T-helper 1 cell treated with Interleukin-12 subunit alpha and Interleukin-12 subunit beta and Interleukin-4 antibody, amounts not matched to agents 30 μg/mL and 1 μg/mL, for 36 hours (primary cell): Measurements from ENCODE around the gene KCNAB1.
"Not testable (repeated sequence)": the region's sequence is repeated elsewhere in the genome, so short reads cannot be mapped to it uniquely, and the experiment has no call there.

Source experiments
- H3K27ac Mint-ChIP-seq: one replicate; pipeline ENCODE4 v1.8.0; 2021; ENCODE audit warnings: mild to moderate bottlenecking, mixed read lengths
- H3K27me3 Mint-ChIP-seq: one replicate; pipeline ENCODE4 v1.8.0; 2021; ENCODE audit warnings: low read depth, mixed read lengths
- H3K36me3 Mint-ChIP-seq: one replicate; pipeline ENCODE4 v1.8.0; 2021; ENCODE audit warnings: low read depth, mixed read lengths
- H3K4me1 Mint-ChIP-seq: one replicate; pipeline ENCODE4 v1.8.0; 2021; ENCODE audit warnings: low read depth, mixed read lengths
- H3K4me3 Mint-ChIP-seq: one replicate; pipeline ENCODE4 v1.8.0; 2021; ENCODE audit warnings: mild to moderate bottlenecking, moderate library complexity, mixed read lengths
- H3K9me3 Mint-ChIP-seq: one replicate; pipeline ENCODE4 v1.8.0; 2021; ENCODE audit warnings: mixed read lengths

KCNAB1 gene

DNA sequence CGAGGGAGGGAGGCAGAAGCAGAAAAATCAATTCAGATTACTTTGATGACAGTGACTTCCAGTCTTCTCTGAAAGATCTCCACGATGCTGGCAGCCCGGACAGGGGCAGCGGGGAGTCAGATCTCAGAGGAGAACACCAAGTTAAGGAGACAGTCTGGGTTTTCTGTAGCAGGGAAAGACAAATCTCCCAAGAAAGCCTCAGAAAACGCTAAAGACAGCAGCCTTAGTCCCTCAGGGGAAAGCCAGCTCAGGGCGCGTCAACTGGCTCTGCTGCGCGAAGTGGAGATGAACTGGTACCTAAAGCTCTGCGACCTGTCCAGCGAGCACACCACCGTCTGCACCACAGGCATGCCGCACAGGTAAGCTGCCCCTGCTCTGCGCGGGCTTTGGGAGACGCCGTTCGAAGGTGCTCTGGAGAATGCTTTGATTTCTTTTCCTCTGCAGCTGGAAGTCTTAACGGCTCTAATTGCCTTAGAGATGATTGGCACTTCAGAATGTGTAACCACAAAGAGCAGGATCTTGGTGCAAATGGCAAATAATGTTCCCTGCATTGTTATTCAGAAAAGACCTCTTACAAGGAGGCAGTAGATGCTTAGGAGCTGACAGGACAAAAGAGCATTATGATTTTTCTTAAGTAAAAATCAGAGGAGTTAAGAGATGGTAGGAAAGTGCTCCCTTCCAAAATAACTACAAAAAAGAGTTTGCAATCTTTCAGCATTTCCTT is at the start of gene KCNAB1:
Gene KCNAB1, plus strand, starts transcription at position 51 of the 724 bp plus-strand sequence.
- no peaks in the 10 kb centered on the region for H3K36me3 Mint-ChIP-seq
- H3K4me3 Mint-ChIP-seq, result no peak within 1 kb of the TSS
- no peaks in the 10 kb centered on the region for H3K4me1 Mint-ChIP-seq

DNA sequence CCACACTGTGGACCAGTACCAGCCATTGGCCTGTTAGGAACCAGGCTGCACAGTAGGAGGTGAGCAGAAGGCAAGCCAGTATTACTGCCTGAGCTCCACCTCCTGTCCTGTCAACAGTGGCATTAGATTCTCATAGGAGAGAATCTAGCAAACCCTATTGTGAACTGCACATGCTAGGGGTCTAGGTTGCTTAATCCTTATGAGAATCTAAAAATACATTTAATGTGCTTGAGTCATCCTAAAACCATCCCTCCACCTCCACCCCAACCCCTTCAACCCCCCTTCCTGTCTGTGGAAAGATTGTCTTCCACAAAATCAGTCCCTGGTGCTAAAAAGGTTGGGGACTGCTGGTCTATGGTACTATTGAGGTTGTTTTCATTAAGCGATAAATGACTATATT is 49.3 kb upstream of the KCNAB1 start:
- peaks cover 17% of the 10 kb centered on the region for H3K27me3 Mint-ChIP-seq
- H3K36me3 Mint-ChIP-seq, result no peaks in the 10 kb centered on the region
- H3K4me1 Mint-ChIP-seq, result no peaks in the 10 kb centered on the region
- no peak overlapping the region for H3K4me3 Mint-ChIP-seq
- no peak overlapping the region for H3K27ac Mint-ChIP-seq
- H3K9me3 Mint-ChIP-seq, result no peaks in the 10 kb centered on the region

More for the DNA sequence above, at the start of gene KCNAB1:
- H3K27ac Mint-ChIP-seq, result no peak within 1 kb of the TSS
- peaks cover 15% of the 10 kb centered on the region for H3K27me3 Mint-ChIP-seq
- no peaks in the 10 kb centered on the region for H3K9me3 Mint-ChIP-seq

DNA sequence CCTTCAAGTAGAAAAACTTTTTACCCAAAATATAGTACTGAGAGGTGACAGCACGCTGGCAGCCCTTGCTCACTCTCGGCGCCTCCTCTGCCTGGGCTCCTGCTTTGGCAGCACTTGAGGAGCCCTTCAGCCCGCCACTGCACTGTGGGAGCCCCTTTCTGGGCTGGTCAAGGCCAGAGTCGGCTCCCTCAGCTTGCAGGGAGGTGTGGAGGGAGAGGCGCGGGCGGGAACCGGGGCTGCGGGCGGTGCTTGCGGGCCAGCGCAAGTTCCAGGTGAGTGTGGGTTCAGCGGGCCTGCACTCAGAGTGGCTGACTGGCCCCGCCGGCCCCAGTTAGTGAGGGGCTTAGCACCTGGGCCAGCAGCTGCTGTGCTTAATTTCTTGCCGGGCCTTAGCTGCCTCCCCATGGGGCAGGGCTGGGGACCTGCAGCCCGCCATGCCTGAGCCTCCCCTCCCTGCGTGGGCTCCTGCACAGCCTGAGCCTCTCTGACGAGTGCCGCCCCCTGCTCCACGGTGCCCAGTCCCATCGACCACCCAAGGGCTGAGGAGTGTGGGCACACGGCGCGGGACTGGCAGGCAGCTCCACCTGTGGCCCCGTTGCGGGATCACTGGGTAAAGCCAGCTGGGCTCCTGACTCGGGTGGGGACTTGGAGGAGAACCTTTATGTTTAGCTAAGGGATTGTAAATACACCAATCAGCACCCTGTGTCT is 47.3 kb upstream of the KCNAB1 start:
- not testable (repeated sequence) for H3K4me1 Mint-ChIP-seq, H3K9me3 Mint-ChIP-seq, H3K36me3 Mint-ChIP-seq, H3K27ac Mint-ChIP-seq, H3K4me3 Mint-ChIP-seq
- H3K27me3 Mint-ChIP-seq, result peaks cover 12% of the 10 kb centered on the region

DNA sequence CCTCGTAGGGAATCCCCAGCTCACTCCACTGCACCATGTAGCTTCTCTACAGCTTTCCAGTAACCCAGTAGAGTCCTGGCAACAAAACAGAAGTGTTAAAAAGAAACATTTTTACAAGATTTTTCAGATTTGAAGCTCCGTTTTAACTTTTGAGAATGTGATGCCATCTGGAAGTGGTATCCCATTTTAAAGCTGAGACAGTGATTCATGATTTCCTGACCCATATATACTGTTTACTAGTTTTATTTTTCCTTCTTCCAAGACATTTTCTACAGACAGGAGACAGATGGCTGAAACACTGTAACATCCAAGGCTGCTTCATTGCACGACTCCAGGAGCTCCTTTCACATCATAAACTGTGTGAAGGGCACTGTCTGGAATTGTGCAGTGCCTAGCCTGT is 30.3 kb upstream of the KCNAB1 start:
- Mint-ChIP-seq H3K4me3 (no peak overlapping the region), H3K27ac (no peak overlapping the region), H3K4me1 (no peaks in the 10 kb centered on the region), H3K36me3 (no peaks in the 10 kb centered on the region), H3K9me3 (no peaks in the 10 kb centered on the region), H3K27me3 (peaks cover 5% of the 10 kb centered on the region)

DNA sequence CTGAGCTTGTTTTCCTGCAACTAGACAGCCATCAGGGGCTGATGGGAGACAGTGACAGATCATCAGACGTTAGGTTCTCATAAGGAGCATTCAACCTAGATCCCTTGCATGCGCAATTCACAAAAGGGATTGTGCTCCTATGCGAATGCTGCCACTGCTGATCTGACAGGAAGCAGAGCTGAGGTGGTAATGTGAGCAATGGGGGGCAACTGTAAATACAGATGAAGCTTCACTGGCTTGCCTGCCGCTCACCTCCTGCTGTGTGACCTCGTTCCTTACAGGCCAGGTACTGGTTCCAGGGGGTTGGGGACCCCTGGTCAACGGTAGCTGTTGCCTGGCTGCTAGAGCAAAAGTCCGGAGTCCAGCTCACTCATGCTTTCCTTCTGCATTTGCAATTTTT is 26.4 kb upstream of the KCNAB1 start:
- Mint-ChIP-seq H3K4me1 (no peaks in the 10 kb centered on the region), H3K36me3 (no peaks in the 10 kb centered on the region)

DNA sequence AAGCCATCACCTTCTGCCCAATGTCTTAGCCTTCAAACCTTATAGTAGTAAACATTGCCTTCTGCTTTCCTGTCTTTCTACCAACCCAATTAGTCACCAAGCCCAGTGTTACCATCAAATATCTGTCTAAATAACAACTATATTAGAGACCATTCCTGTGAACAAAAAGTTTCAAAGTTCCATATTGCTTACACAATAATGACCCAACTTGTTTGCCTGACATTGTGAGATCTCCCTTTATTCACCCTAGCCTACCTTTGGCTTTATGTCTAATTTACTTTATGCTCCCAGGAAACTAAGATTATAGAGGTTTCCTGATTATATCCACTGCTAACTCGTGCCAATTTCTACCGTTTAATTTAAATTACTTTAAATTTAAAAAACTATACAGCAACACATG is 26.0 kb upstream of the KCNAB1 start:
- Mint-ChIP-seq H3K27ac (no peak overlapping the region), H3K36me3 (no peaks in the 10 kb centered on the region), H3K27me3 (peaks cover 13% of the 10 kb centered on the region), H3K4me1 (no peaks in the 10 kb centered on the region), H3K9me3 (no peaks in the 10 kb centered on the region), H3K4me3 (no peak overlapping the region)

More for the DNA sequence above, 26.4 kb upstream of the KCNAB1 start:
- H3K27ac Mint-ChIP-seq, result no peak overlapping the region
- H3K9me3 Mint-ChIP-seq, result no peaks in the 10 kb centered on the region
- peaks cover 13% of the 10 kb centered on the region for H3K27me3 Mint-ChIP-seq
- no peak overlapping the region for H3K4me3 Mint-ChIP-seq

DNA sequence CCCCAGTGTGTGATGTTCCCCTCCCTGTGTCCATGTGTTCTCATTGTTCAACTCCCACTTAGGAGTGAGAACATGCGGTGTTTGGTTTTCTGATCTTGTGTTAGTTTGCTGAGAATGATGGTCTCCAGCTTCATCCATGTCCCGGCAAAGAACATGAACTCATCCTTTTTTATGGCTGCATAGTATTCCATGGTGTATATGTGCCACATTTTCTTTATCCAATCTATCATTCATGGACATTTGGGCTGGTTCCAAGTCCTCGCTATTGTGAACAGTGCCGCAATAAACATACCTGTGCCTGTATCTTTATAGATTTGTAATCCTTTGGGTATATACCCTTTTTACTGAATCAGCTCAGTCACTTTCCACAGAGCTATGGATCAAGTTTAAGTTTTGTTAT is 24.7 kb upstream of the KCNAB1 start:
- H3K9me3 Mint-ChIP-seq, H3K4me1 Mint-ChIP-seq, H3K4me3 Mint-ChIP-seq, H3K27ac Mint-ChIP-seq, H3K36me3 Mint-ChIP-seq: not testable (repeated sequence)
- H3K27me3 Mint-ChIP-seq, result peaks cover 13% of the 10 kb centered on the region

DNA sequence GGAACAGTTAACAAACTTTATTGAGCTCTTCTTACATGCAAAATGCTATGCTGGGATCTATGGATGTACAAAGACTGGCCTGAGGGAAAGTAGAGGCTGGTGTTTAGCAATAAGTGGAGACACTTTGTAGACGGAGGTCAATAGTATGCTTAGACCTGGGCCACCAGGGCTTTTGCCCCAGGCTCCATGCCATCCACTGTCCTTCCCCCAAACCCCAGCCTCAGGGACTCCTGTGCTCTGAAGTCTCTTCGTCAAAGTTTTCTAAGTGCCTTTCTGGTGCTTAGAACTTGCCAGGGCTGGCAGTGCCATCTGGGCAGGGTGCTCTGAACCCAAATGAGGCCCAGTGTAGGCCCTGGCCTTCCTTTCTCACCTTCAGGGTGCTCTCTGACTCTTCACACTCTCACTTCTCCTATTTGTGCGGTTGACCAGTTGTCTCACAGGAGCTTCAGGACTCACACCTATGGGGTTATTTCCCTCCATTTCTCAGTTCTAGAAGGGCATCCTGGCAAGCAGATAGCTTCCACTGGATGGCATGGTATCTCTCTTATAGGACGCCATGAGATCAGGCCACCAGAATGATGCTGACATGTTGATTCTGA is 21.8 kb upstream of the KCNAB1 start:
- Mint-ChIP-seq H3K27me3 (peaks cover 8% of the 10 kb centered on the region), H3K4me1 (no peaks in the 10 kb centered on the region), H3K9me3 (no peaks in the 10 kb centered on the region), H3K4me3 (no peak overlapping the region), H3K36me3 (no peaks in the 10 kb centered on the region), H3K27ac (no peak overlapping the region)

DNA sequence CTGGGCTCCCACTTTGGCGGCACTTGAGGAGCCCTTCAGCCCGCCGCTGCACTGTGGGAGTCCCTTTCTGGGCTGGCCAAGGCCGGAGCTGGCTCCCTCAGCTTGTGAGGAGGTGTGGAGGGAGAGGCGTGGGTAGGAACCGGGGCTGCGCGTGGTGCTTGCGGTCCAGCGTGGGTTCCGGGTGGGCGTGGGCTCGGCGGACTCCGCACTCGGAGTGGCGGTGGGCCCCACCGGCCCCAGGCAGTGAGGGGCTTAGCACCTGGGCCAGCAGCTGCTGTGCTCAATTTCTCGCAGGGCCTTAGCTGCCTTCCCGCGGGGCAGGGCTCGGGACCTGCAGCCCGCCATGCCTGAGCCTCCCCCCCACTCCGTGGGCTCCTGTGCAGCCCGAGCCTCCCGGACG is 21.0 kb upstream of the KCNAB1 start:
- not testable (repeated sequence) for H3K9me3 Mint-ChIP-seq, H3K4me1 Mint-ChIP-seq, H3K36me3 Mint-ChIP-seq, H3K27me3 Mint-ChIP-seq, H3K4me3 Mint-ChIP-seq, H3K27ac Mint-ChIP-seq

DNA sequence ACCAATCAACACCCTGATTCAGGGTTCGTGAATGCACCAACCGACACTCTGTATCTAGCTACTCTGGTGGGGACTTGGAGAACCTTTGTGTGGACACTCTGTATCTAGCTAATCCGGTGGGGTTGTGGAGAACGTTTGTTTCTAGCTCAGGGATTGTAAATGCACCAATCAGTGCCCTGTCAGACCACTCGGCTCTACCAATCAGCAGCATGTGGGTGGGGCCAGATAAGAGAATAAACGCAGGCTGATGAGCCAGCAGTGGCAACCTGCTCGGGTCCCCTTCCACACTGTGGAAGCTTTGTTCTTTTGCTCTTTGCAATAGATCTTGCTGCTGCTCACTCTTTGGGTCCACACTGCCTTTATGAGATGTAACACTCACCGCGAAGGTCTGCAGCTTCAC is 20.4 kb upstream of the KCNAB1 start:
- not testable (repeated sequence) for H3K27ac Mint-ChIP-seq, H3K4me3 Mint-ChIP-seq, H3K9me3 Mint-ChIP-seq, H3K36me3 Mint-ChIP-seq, H3K4me1 Mint-ChIP-seq, H3K27me3 Mint-ChIP-seq

DNA sequence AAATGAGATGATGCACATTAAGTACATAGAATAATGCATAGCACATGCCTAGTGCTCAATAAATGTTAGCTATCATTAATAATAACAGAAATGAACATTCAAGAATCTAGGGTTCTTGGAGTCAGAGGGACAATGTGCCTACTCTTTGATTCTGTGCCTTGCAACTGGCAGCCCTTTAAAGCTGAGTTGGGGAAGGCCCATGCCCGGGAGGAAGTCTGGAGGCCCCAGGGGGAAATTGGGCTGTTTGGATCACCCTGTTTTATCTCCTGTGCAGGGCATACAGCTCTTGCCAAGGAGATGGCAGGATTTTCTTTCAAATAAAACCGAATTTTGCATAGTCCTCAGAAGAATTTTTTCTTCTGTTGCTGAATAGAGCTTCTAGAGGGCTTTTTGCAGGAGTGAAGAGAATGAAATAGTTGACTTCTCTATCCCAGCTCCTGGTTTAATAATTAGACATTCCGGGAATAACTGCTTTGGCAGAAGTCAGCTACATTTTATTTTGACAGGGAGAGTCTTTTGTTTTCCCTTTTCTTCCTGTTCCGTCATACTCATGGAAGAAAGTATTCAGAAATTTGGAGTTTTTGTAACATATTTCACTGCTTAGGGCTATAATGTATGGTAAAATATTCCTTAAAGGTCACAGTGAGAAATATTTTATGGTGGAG is 18.0 kb upstream of the KCNAB1 start:
- no peaks in the 10 kb centered on the region for H3K27me3 Mint-ChIP-seq

DNA sequence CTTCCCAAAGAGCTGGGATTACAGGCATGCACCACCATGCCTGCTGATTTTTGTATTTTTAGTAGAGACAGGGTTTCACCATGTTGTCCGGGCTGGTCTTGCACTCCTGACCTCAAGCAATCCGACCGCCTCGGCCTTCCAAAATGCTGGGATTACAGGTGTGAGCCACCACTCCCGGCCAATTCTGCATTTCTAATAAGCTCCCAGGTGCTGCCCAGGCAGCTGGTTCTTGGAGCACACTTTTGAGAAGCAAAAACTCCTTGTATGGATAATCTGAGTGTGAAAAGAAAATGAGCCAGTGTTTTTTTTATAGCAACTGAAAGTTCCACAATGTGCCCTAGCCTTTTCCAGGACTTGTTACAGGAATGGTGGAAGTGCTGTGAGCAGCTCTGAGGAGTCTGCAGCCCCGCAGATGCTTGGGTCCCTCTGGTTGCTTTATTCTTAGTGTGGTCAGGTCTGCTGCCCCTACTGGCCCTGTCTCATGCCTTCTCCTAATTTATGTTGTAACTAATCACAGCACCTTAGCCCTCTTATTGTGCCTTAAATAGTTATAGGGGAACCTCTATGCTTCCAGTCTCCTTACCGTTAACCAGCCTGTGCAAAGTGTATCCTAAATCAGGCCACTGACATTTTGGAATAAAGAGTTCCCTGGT is 13.5 kb upstream of the KCNAB1 start:
- peaks cover 4% of the 10 kb centered on the region for H3K27me3 Mint-ChIP-seq
- H3K4me1 Mint-ChIP-seq, result no peaks in the 10 kb centered on the region
- no peaks in the 10 kb centered on the region for H3K9me3 Mint-ChIP-seq
- no peaks in the 10 kb centered on the region for H3K36me3 Mint-ChIP-seq
- H3K27ac Mint-ChIP-seq, result no peak overlapping the region
- no peak overlapping the region for H3K4me3 Mint-ChIP-seq

More for the DNA sequence above, 18.0 kb upstream of the KCNAB1 start:
- Mint-ChIP-seq H3K4me3 (no peak overlapping the region), H3K36me3 (no peaks in the 10 kb centered on the region), H3K4me1 (no peaks in the 10 kb centered on the region), H3K9me3 (no peaks in the 10 kb centered on the region), H3K27ac (no peak overlapping the region)

DNA sequence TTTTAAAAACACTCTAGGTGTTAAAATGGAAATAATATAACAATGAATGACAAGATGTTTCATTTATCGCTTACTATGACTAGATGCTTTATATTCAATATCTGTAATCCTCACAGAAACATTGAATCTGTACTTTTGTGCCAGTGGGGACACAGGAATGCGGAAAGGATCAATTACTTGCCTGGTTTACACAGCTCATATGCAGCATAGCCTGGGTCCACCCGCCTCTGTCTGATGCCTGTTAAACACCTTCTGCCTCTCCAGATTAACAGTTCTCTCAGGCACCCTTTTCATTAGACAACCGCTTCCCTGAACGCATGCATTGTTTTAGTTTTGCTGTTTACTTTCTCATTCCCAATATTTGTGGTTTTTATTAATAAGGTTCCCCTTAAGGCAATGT is 12.9 kb upstream of the KCNAB1 start:
- H3K9me3 Mint-ChIP-seq, result no peaks in the 10 kb centered on the region
- peaks cover 4% of the 10 kb centered on the region for H3K27me3 Mint-ChIP-seq
- H3K4me3 Mint-ChIP-seq, result no peak overlapping the region

DNA sequence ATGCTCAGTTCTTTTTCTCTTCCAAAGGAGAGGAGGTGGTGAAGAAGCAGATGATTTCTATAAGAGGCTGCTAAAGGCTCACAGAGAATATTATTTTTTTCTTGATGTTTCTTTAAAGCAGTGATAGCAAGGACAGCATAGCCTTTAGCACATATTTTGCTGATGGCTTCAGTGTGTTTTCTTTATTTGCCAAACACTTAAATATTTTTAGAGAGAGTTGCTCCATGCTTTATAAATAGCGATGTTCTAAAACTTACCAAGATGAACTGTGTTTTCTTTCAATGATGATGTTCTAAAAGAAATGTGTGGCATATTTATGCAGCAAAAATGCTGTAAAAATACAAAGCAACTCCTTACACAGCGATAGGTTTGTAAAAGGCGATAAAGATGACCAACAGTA is 11.8 kb upstream of the KCNAB1 start:
- Mint-ChIP-seq H3K4me3 (no peak overlapping the region), H3K27ac (no peak overlapping the region), H3K9me3 (no peaks in the 10 kb centered on the region), H3K36me3 (no peaks in the 10 kb centered on the region), H3K27me3 (peaks cover 4% of the 10 kb centered on the region), H3K4me1 (no peaks in the 10 kb centered on the region)

More for the DNA sequence above, 12.9 kb upstream of the KCNAB1 start:
- Mint-ChIP-seq H3K27ac (no peak overlapping the region), H3K36me3 (no peaks in the 10 kb centered on the region), H3K4me1 (no peaks in the 10 kb centered on the region)
